K562 (cell line): ENCODE data around the gene NMT1. TPM values are rescaled to one million over a fixed set of nuclear protein-coding genes. Genes with fewer than 3 reads are reported as not detected.

ENCODE experiments used
- CBFB ChIP-seq: sonication (generic); formaldehyde crosslinking; IDR thresholded peaks from 2 replicates; pipeline ENCODE4 v1.4.0; 2020; ENCODE audit warnings: mild to moderate bottlenecking, missing genetic modification reagents
- FOS ChIP-seq: IDR thresholded peaks from 3 replicates; pipeline ENCODE4 v1.6.1; 2011; ENCODE audit not compliant: insufficient read length; ENCODE audit errors: extremely low read depth
- HDAC3 ChIP-seq: fragments of 450-650 bp; IDR thresholded peaks from 2 replicates; pipeline ENCODE4 v1.6.1; 2018; ENCODE audit warnings: borderline replicate concordance, mild to moderate bottlenecking, moderate library complexity; ENCODE audit not compliant: partially characterized antibody
- HDAC6 ChIP-seq: IDR thresholded peaks from 2 replicates; pipeline ENCODE4 v1.6.1; 2012; ENCODE audit warnings: low read depth, mild to moderate bottlenecking, control low read depth, inconsistent platforms, low read length, moderate library complexity
- HDGF ChIP-seq: fragments of 450-650 bp; IDR thresholded peaks from 2 replicates; pipeline ENCODE4 v1.6.1; 2016
- HNRNPUL1 ChIP-seq: fragments of 200-400 bp; formaldehyde crosslinking; IDR thresholded peaks from 2 replicates; pipeline ENCODE4 v1.6.1; 2017; ENCODE audit warnings: low read length
- MGA ChIP-seq: fragments of 450-650 bp; IDR thresholded peaks from 2 replicates; pipeline ENCODE4 v1.6.1; 2016; ENCODE audit warnings: mild to moderate bottlenecking, moderate library complexity
- NFE2L1 ChIP-seq: fragments of 450-650 bp; IDR thresholded peaks from 2 replicates; pipeline ENCODE4 v1.6.1; 2016; ENCODE audit warnings: missing genetic modification characterization, low read depth, mild to moderate bottlenecking, missing compliant biosample characterization, moderate library complexity, borderline replicate concordance
- NR2F6 ChIP-seq: fragments of 450-650 bp; formaldehyde crosslinking; IDR thresholded peaks from 2 replicates; pipeline ENCODE4 v1.4.0; 2020; ENCODE audit warnings: mild to moderate bottlenecking
- POLR2A ChIP-seq: fragments of 450-650 bp; conservative IDR thresholded peaks from 2 replicates; pipeline ENCODE4 v1.6.1; 2016
- ZNF707 ChIP-seq: fragments of 250-450 bp; sonication (Bioruptor Pico); conservative IDR thresholded peaks from 2 replicates; pipeline ENCODE4 v1.8.0; 2022; ENCODE audit warnings: inconsistent platforms, mild to moderate bottlenecking, moderate library complexity
- polyA plus RNA-seq, 8 experiments: library from polyadenylated mRNA; depleted of rRNA in 4 of 8; stranded (reverse) in 5 of 8; unstranded in 3 of 8; fragments of >200 nt; fragmentation: Nextera tagmentation in 2 of 8; fragmentation: Illumina TruSeq in 1 of 8; extraction: Ambion mirVana in 2 of 8; extraction: Trizol in 1 of 8; gene quantifications; 2 replicates each; pipeline versions ENCODE4 v1.2.1 to v1.2.3, GENCODE V29; 2011 to 2014; ENCODE audit warnings: inconsistent platforms in 1 of 8, missing spikeins in 1 of 8
- total RNA-seq, 7 experiments: library from RNA; depleted of rRNA in 6 of 7; stranded (reverse); fragments of >200 nt in 6 of 7; fragmentation: Illumina TruSeq in 2 of 7; extraction: Trizol in 2 of 7; gene quantifications; 2 replicates each; pipeline versions ENCODE4 v1.2.1 to v1.2.3, GENCODE V29; 2011 to 2021; ENCODE audit warnings: low replicate concordance in 1 of 7
- TF ChIP-seq, protein P1 (sequence below): fragments of 450-650 bp; IDR thresholded peaks from 2 replicates; pipeline ENCODE4 v1.6.1; 2014; ENCODE audit warnings: low read depth, mild to moderate bottlenecking, moderate library complexity, borderline replicate concordance
- TF ChIP-seq, protein P2 (sequence below): fragments of 450-650 bp; formaldehyde crosslinking; IDR thresholded peaks from 2 replicates; pipeline ENCODE4 v1.4.0; 2022; ENCODE audit warnings: missing genetic modification characterization

Gene NMT1
- total and polyA plus RNA-seq, 9 of the 15 experiments (the other 6 are each of a cell fraction or from before 2014, with no cell fraction given): 86.7 to 569 (median 213) TPM

DNA sequence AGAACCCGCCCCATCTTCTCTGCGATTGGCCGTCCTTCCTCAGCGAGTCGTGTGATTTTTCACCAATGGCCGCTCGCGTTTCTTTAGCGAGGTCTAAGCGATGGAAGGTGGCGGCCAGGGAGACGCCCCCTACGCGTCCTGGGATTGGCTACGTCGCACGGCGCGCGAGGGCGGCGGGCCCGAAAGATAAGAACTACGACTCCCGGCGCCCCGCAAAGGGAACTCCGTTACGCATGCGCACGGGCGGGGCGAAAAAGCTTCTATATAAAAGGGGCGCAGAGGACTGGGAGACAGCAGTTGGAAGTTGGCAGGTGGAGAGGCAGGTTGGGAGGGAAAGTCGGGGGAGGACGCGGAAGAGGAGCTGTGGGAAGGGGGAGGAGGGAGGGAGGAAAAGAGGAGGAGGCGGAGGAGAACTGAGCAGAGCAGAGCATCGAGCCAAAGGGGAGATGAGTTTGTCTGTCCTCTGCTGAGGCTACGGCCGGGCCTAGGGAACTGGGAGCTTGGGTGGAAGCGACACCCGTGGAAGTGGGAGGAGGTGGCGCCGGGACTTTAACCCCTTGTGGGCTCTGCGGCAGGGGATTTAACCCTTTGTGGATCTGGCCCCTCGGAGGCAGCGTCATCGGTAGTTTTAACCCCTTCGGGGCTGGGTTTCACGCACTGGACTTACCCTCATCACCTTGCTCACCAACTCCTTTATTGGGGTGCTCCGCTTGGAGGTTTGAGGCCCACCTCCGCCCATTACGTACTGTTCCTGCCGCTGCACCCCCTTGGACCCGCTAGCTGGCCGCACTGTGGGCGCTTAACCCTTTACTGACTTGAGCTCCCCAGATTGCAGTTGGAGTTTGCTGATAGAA is 87.3 kb downstream of the NMT1 start, which contains the start of gene HEXIM1 (continued):
- TF ChIP-seq, protein P1, sequence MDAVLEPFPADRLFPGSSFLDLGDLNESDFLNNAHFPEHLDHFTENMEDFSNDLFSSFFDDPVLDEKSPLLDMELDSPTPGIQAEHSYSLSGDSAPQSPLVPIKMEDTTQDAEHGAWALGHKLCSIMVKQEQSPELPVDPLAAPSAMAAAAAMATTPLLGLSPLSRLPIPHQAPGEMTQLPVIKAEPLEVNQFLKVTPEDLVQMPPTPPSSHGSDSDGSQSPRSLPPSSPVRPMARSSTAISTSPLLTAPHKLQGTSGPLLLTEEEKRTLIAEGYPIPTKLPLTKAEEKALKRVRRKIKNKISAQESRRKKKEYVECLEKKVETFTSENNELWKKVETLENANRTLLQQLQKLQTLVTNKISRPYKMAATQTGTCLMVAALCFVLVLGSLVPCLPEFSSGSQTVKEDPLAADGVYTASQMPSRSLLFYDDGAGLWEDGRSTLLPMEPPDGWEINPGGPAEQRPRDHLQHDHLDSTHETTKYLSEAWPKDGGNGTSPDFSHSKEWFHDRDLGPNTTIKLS: peak; percentile 86
- TF ChIP-seq CBFB (CRISPR knock-in tag): 0 out of 2 replicates have a peak, but pooled peaks have one; percentile 51
- TF ChIP-seq NFE2L1 (tag): no peak
- TF ChIP-seq HDAC6: no peak
- TF ChIP-seq, protein P2, sequence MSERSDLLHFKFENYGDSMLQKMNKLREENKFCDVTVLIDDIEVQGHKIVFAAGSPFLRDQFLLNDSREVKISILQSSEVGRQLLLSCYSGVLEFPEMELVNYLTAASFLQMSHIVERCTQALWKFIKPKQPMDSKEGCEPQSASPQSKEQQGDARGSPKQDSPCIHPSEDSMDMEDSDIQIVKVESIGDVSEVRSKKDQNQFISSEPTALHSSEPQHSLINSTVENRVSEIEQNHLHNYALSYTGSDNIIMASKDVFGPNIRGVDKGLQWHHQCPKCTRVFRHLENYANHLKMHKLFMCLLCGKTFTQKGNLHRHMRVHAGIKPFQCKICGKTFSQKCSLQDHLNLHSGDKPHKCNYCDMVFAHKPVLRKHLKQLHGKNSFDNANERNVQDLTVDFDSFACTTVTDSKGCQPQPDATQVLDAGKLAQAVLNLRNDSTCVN (CRISPR knock-in tag): peak; percentile 100
- TF ChIP-seq HDGF: no peak
- TF ChIP-seq HNRNPUL1: 0 out of 2 replicates have a peak, but pooled peaks have one; percentile 75
- TF ChIP-seq FOS: peak; percentile 57
- TF ChIP-seq MGA: peak; percentile 8; the same call in 1 of the 2 replicates
- TF ChIP-seq NR2F6: peak; percentile 95
- peak; percentile 100 for TF ChIP-seq POLR2A
- TF ChIP-seq ZNF707 (CRISPR knock-in tag): no peak
- no peak for TF ChIP-seq HDAC3
